ENCODE results near the gene LLPH. TPM values are rescaled to one million over a fixed set of nuclear protein-coding genes. Genes with fewer than 3 reads are reported as not detected.

The LLPH gene
- total and polyA plus RNA-seq, 2 of the 13 experiments (the other 11 are each of a cell fraction or from before 2014, with no cell fraction given), result 4.2 to 25.6 TPM

GRCh38 chr12:66169221-66170170, 38.9 kb upstream of the LLPH start, which contains the start of gene TMBIM4 (continued):
- TF ChIP-seq NR2F2 (IDR thresholded peaks at IDR 0.05; ENCODE audit: borderline replicate concordance, low read depth) (no peak), NFYB (CRISPR knock-in tag; IDR thresholded peaks at IDR 0.05) (no peak), ZNF788 (CRISPR knock-in tag; IDR thresholded peaks at IDR 0.05; ENCODE audit: borderline replicate concordance) (peak; percentile 61), GATA4 (IDR thresholded peaks at IDR 0.05; ENCODE audit: borderline replicate concordance, low read depth) (no peak), ZNF598 (CRISPR knock-in tag; IDR thresholded peaks at IDR 0.05; ENCODE audit: borderline replicate concordance) (peak; percentile 90), KDM5A (IDR thresholded peaks at IDR 0.05; ENCODE audit: borderline replicate concordance, low read length) (peak; percentile 66; the same call in 1 of the 2 replicates), ZBTB26 (CRISPR knock-in tag; IDR thresholded peaks at IDR 0.05; ENCODE audit: borderline replicate concordance) (peak; percentile 36; the same call in 1 of the 2 replicates), NCOA5 (CRISPR knock-in tag; IDR thresholded peaks at IDR 0.05) (no peak), CBX1 (IDR thresholded peaks at IDR 0.05; ENCODE audit: low read depth) (peak; percentile 72), SPEN (CRISPR knock-in tag; IDR thresholded peaks at IDR 0.05; ENCODE audit: low read depth) (peak; percentile 58), MXI1 (IDR thresholded peaks at IDR 0.05; ENCODE audit: borderline replicate concordance, low read depth, low read length) (no peak), GRHL1 (CRISPR knock-in tag; conservative IDR thresholded peaks at IDR 0.05) (no peak), TBP (CRISPR knock-in tag; IDR thresholded peaks at IDR 0.05) (no peak), DNMT3B (CRISPR knock-in tag; conservative IDR thresholded peaks at IDR 0.05) (no peak; the same call in 1 of the 2 replicates), AKAP8 (CRISPR knock-in tag; IDR thresholded peaks at IDR 0.05) (no peak), PAX8 (CRISPR knock-in tag; IDR thresholded peaks at IDR 0.05; ENCODE audit: borderline replicate concordance) (peak; percentile 97; the same call in 1 of the 2 replicates), SNAPC5 (CRISPR knock-in tag; IDR thresholded peaks at IDR 0.05; ENCODE audit: borderline replicate concordance) (no peak), HINFP (CRISPR knock-in tag; IDR thresholded peaks at IDR 0.05; ENCODE audit: low read depth) (no peak; the same call in 1 of the 2 replicates), HNRNPK (IDR thresholded peaks at IDR 0.05; ENCODE audit: low read depth, low read length, poor library complexity, severe bottlenecking) (no peak), ATF1 (CRISPR knock-in tag; IDR thresholded peaks at IDR 0.05) (peak; percentile 20), ZNF607 (CRISPR knock-in tag; IDR thresholded peaks at IDR 0.05; ENCODE audit: borderline replicate concordance) (peak; percentile 88), ZNF101 (CRISPR knock-in tag; IDR thresholded peaks at IDR 0.05; ENCODE audit: borderline replicate concordance, low read depth) (peak; percentile 93; the same call in 1 of the 2 replicates)
